ENCODE results near the gene TLNRD1.

Gene TLNRD1

DNA sequence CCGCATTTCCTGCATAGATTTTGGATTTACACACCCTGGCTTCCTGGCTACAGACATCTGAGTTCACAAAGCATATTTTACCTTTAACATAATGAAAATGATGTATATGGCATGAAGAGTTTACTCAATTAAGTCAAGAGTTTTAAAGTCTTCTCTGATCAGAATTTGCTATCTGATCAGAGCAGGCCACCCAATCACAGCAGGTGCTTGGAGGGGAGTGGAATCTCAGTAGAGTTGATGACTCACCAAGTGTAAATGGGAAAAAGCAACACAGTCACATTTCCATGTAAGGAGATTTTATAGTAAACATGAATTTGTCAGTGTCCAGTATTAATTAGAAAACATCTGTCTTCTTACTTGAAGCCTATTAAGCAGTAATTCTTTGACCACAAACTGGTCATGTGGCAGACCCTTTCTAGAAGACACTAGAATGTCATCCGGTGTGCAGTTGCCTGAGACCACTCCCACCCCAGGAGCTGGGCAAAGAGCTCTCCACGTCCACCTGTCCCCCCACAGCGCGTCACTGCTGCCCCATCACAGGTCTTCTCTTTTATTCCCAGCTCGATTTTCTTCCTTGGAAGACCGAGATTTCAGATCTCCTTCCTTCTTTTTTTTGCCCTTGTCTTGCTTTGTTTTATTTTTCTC lies 21.9 kb upstream of the TLNRD1 start:
- no peak for DNase-seq (ENCODE audit: low read depth)

DNA sequence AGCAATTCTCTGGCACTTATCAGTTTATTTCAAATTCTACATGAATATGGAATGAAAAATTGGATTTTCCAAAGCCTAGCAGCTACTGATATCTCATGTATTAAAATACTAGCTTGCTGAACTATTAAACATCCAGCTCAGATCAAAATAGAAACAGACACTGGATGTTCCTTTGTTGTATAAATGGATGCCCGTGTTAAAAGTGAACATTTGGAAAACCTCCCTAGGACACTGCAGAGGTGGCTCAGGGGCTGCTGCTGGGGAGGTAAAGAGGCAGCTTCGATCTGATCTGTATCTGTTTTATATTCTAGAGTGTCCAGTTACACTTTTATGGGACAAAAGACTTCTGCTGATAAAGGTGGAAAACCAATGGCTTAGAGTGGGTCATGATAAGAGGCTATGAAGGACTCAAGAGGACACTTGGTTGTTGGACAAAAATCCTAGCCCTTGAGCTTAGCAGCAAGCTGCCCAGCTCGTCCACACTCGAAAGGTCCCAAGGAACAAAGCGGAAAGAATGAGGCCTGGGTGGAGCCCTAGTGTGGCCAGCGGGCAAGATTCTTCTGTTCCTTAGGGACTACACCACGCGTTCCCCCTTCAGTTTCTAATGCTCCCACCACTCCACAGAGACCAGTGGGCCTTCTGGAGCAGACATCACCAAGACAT lies 21.1 kb upstream of the TLNRD1 start:
- DNase-seq (ENCODE audit: low read depth), result no peak

DNA sequence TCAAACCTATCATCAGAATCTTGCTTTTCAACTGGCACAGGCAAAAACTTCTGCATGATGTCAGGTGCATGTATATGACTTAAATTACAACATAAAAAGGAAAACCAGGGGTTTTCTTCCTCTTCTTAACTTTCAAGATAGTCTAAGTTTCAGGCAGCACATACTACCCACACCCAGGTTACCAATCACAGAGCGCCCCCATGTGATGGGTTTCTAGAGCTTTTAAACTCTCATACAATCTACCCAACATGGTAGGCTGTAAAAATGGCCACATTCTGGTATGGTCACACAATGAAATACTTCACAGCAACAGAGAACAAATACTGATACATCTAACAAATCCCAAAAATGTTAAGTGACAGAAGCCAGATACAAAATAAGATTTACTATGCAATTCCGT lies 18.5 kb upstream of the TLNRD1 start:
- DNase-seq (ENCODE audit: low read depth), result no peak

DNA sequence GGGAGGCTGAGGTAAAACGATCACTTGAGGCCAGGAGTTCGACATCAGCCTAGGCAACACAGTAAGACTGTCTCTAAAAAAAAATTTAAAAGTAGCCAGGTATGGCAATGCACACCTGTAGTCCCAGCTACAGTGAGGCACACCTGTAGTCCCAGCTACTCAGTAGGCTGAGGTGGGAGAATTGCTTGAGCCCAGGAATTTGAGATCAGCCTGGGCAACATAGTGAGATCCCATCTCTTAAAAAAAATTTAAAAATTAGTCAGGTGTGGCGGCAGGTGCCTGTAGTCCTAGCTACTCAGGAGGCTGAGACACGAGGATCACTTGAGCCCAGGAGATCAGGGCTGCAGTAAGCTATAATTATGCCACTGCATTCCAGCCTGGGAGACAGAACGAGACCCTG lies 17.9 kb upstream of the TLNRD1 start:
- no peak for DNase-seq (ENCODE audit: low read depth)

DNA sequence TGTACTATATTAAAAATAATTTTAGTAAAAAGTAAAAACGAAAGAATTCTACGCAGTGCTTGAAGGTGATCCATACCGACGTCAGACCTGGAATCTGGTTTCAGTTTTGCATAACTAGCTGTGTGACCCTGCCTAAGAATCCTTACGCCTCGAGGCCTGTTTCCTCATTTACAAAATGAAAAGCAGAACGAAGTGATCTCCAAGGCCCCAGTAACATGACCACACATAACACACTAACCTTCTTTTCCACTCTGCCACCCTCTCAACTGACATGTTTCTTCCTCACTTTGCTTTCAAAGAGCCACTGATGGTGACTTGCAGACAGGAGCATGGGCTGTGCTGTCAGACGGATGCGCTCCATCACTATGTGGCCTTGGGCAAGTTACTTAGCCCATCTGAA lies 15.9 kb upstream of the TLNRD1 start:
- peak; percentile 79 for DNase-seq (ENCODE audit: low read depth)

DNA sequence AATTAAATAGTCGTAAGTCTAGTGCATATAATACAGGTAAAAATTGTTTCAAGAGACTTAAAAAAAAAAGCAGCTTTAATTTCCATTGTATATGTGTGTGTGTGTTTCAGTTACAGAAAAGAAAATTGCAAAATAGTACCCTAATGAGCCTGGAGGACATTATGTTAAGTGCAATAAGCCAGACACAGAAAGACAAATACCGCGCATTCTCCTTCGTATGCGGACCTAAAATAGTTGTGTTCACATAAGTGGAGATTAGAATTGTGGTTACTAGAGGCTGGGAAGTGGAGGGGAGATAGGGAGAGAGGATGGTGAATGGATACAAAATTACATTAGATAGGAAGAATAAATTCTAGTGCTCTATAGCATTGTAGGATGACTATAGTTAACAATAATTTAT lies 14.7 kb upstream of the TLNRD1 start:
- DNase-seq (ENCODE audit: low read depth), result no peak

DNA sequence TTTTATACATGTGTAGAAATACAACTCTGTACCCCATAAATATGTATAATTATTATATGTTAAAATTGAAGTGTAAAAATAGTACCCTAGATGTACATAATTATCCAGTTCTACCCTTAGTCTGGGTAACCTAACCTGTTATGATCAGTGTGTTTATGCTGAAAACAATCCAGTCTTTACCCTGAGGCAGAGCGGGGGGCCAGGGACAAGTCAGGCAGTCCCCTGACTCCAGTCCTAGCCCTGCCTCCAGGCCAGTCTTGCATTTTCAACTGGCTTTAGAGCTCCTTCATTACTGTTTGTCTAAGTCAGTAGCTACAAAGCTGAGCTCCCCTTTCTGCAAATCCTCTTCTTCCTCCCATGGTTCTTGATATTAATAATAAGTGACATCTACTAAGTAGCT lies 14.2 kb upstream of the TLNRD1 start:
- DNase-seq (ENCODE audit: low read depth), result no peak

DNA sequence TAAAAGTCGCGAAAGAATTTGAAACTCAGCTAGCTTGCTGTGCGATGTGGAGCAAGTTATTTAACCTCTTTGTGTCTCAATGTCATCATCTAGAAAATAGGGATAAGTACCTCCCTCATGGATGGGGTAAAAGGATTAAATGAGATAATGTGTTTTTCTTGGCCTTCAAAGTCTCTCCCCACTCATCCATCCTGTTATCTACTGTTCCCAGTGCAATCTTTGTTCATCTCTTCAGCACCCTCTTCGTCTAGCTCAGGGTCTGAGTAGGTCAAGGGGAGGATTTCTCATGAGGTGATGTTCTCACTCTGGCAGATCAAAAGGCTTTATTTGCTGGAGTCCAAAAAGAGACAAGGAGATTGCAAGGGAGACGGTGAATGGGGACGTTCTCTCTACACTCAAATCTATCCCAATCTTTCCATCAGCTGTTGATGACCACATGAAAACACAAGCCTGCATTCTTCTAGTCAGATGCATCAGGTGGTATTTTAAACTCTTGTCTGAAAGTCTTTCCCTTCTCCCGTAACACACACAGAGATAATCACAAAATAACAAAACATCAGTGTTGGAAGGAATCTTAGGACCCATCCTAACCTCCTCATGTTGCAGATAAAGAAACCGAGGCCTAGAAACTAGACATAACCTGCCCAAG lies 12.5 kb upstream of the TLNRD1 start:
- no peak for DNase-seq (ENCODE audit: low read depth)

DNA sequence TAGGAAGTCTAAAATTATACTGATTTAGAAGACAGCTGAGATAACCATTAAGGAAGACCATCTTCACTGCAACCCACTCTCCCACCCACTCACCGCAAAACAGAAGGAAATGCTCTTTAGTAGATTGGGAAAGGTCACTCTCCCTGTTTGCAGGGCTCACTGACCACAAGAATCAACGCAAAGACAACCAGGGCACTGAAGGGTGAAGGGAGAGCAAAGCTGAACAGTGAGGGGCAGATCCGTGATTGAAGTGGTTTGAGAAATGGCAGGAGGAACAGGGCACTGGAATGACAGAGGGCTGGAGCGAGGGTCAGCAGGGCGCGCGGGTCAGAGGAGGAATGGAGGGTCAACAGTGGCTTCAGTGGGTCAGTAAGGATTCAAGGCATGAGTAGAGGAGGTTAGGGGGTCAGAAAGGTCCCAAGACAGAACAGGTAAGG lies 11.6 kb upstream of the TLNRD1 start:
- no peak for DNase-seq (ENCODE audit: low read depth)

DNA sequence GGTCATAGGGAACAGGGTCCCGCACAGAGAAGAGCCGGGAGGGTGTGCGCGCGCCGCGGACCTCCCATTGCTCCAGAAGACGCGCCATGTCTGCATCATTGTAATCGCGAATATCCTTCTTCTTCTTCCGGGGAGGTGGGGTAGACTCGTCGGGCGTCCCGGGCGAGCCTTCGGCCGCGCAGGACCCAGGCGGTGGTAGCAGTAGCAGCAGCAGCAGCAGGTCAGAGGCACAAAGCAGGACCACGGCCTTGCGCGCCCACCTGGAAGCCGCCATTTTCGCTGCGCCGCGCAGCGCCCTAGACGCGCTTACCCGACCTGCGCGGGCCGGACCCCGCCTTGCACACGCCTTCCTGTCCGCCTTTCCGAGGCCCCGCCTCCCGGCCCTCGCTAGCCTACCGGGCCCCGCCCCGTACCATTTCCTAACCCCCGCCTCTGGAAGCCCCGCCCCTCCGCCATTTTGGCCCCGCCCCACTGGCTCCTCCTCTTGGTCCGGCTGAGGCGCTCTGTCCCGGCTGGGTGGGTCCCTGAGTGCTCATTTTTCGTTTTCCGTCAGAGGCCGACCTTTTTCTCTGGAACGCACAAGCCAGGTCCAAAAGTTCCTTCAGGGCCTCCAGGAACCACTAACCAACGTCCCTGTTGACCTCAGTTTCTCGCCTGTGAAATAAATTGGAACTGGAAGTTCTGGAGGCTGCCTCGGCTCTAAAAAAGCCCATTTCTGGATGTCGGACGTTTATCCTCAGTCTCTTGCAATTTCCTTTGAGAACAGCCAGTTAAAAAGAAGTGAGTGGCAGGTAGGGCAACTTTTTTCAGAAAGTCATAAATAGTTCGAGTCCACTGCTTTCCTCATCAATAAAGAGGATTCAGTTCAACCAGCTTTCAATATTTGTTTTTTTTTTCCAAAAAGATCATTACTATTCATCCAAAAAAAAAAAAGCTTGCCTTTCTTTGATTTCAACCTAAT lies 10.9 kb upstream of the TLNRD1 start, which contains the start of gene MESD:
Gene MESD, minus strand, starts transcription at position 302 of the 961 bp plus-strand sequence. Its CDS starts 28 bp downstream, at position 274.
- DNase-seq (ENCODE audit: low read depth), result peak; percentile 95

DNA sequence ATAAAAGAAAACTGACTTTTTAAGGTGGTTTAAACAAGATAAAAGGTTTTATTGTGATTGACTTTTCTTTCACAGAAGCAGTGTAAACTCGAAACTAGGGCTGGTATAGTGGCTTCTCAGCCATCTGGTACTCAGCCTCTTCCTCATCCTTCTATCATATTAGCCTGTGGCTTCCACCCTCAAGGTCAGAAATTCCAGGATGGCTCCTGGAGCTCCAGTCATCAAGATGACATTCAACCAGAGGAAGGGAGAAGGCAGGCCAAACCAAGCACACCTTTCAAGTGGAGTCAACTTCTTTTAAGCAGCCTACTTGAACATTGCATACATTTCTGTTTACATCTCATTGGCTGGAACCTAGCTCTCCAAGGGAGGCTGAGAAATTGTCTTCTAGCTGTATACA lies 9.8 kb upstream of the TLNRD1 start:
- DNase-seq (ENCODE audit: low read depth), result no peak

DNA sequence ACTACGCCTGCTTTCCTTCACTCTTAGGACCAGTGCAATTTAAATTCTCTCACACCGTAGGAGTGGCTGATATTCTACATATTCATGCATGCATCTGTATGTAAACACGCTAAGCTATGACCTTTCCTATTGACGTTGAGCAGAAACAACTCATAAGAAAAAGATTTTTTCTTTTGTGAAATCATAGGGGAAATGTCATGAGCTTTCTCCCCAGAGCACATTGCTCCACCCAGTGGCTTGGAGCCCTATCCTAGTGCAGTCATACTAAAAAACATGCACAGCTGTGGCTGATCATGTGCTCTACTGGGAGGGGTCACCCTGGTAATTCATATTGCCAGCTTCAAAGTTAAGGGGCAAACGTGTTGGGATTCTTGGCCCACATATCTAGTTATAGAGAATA lies 9.3 kb upstream of the TLNRD1 start:
- DNase-seq (ENCODE audit: low read depth), result peak; percentile 89

DNA sequence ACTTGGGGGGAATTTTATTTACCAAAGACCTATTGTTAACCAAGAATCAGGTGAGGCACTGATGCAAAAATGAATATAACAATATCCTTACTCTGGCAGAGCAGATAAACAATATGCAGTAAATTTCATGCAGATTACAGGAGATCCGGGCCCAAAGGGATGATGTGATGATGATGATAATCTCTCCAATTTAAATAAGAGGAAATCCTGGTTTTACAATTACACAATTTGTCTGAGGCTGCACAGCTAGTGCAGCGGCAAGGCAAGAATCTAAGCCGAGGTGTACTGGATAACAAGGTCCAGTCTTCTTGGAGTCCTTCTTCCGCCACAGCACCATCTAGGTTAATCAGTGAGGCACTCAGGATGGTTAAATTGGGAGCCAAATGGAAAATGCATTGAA lies 8.7 kb upstream of the TLNRD1 start:
- DNase-seq (ENCODE audit: low read depth), result no peak

DNA sequence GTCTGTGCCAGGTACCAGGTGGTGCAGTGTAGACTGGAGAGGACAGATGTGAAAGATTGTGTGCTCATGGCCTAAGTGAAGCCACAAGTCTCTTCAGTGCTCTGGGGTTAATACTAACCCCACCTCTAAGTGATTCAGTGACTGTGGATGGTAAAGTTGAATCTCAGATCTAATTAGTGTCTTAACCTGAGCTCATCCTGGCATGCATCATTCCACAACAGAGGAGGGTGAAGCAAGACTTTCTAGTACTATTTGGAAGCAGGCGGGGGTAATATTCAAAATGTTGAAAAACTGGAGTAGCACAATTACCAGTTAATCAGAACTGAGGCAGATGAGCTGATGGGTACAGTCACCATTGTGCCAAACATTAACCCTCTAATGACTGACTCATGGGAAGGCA lies 8.3 kb upstream of the TLNRD1 start:
- no peak for DNase-seq (ENCODE audit: low read depth)

DNA sequence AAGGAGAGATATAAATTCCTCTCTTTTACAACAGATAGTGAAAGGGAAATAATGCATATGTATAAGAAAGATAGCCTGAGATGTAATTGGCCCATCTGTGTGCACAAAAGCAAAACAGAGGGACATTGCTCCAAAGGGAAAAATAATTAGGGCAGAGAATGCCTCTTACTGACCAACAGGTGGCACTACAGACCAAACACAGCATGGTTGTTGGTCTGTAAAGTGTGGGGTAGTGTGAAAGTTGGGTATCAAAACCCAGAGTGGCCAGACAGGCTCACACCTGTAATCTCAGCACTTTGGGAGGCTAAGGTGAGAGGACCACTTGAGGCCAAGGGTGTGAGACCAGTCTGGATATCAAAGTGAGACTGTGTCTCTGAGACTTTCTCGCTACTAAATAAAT lies 4.5 kb upstream of the TLNRD1 start:
- no peak for DNase-seq (ENCODE audit: low read depth)

DNA sequence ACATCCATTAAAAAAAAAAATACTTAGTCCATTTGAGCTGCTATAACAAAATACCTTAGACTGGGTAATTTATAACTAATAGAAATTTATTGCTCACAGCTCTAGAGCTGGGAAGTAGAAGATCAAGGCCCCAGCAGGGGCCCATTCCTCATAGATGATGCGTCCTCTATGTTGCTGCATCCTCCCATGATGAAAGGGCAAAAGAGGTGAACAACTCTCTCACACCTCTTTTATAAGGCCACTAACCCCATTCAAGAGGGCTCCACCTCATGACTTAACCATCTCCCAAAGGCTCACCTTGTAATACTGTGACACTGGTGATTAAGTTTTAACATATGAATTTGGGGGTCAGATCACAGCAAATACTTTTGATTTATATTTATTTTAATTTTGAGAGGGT lies 3.0 kb upstream of the TLNRD1 start:
- no peak for DNase-seq (ENCODE audit: low read depth)

DNA sequence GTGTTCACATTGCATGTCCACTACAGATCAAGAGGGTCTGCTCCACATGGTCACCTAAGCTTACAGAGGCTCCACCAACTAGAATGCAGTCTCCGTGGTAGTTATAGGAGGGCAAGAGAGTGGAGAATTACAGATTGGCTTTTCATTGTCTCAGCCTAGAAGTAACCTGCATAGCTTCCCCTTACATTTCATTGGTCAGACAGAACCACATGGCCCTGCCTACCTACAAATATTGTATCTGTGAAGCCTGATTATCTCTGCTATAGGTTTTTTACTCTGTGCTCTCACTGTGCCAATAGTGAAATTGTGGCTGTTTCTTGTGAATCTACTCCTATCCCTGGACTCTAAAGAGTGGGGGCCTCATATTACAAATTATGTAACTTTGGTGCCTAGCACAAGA lies 2.5 kb upstream of the TLNRD1 start:
- no peak for DNase-seq (ENCODE audit: low read depth)

DNA sequence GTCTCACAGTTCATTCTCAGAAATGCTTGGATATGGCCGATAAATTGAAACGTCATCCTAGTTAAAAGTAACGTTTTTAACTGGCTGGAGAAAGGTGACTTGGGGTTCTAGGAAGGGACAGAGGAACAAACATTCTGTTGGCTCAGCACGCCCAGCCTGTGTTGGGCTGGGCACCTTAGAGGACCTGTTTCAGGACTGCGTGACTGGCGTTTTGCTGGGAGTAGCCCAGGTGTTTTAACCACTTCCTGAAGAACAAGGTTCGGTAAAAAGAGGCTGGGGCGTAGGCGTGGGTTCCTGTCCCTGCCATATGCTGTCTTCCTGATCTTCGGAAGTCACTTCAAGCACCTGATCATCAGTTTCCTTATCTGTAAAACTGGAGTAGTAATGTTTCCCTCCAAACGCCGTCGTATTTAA lies 1.1 kb upstream of the TLNRD1 start:
- DNase-seq (ENCODE audit: low read depth), result no peak

DNA sequence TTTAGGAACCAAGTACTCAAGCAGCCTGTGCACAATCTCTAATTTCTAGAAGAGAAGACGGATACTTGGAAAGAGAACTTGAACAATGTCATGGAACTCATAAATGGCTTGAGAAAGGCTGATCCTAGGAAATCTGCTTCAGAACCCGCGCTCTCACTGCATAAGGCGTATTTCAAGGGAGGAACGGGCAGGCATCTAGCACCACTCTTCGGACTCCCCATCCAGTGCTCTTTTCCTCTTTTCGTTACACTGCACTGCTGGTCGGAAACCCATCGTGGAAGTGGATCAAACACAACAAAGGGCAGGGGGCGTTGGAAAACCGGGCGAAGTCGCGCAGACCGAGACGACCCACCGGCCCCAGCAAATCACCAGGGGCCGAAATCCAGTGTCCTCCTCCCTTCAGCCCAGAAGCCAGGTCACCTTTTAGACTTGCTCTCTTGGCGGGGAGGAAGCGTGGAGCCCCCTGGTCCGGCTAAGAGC lies 539 bp upstream of the TLNRD1 start:
- DNase-seq (ENCODE audit: low read depth), result peak; percentile 14

DNA sequence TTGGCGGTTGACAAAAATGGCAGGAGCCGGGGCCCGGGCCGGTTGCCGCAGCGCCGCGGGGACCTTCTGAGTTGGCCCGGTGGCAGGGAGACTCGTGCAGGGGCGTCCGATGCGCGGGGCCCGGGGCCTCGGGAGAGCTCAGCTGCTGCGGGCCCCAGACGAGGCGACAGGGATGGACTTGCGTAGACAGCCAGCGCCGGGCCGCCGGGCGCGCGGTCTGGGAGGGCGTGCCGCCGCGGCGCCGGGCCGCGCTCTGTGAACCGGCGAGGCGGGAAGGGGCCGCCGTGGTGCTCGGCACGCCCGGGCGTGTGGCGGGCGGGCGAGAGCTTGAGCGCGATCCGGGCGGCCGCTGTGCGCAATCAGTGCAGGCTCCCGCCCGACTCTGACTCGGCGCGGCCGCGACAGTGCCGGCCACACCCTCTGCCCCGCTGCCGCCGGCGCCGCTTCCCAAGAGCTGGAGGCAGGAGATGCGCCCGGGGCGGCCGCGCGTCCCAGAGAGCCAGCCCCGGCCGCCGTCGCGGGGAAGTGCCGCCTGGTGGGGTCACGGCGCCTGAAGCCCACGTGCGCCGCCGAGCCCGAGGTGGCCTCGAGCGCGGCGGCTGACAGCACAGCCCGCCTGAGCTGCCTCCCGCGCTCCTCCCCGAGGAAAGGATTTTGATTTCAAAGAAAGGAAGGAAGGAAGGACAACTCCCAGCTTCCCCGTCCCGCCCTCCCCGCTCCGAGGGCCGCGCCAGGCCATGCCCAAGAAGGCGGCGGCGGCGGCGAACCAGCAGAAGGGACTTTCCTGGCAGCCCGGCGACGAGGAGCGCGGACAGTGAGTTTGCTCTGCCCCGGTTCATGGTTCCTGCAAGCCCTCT lies 657 bp downstream of the TLNRD1 start:
- peak; percentile 54 for DNase-seq (ENCODE audit: low read depth)

DNA sequence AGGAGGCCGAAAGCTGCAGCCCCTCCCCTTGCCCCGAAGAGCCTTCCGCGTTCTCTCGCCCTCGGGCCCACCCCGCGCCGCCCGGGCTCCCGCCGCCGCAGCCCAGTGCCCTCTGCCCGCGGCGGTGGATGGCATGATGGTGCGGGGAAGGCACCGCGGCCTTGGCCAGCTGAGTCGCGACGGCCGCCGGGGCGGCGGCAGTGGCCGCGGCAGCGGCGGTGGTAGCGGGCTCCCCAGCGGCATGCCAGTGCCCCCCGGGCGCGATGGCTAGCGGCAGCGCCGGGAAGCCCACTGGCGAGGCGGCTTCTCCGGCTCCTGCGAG lies 1.2 kb downstream of the TLNRD1 start:
- no peak for DNase-seq (ENCODE audit: low read depth)

Data from fibroblast of gingiva (primary cell).